Naive B cell (primary cell): ENCODE measurements around the gene TBC1D22A. TPM values are rescaled to one million over a fixed set of nuclear protein-coding genes. Genes with fewer than 3 reads are reported as not detected.

ENCODE experiments used
- ATAC-seq, 2 donors: fragments of 150-1000 bp; cut with Tn5 transposase; 2 replicates each; pipeline ENCODE4 v1.10.0; 2021; ENCODE audit warnings: low read depth in 2 of 2, mild to moderate bottlenecking in 2 of 2, moderate library complexity in 2 of 2
- DNase-seq: peaks from one replicate; pipeline ENCODE4 v3.0.0; 2022
- H3K27ac Mint-ChIP-seq, 6 donors: one replicate each; pipeline ENCODE4 v1.8.0; 2020 to 2022; ENCODE audit warnings: mild to moderate bottlenecking in 6 of 6, mixed read lengths in 6 of 6, moderate library complexity in 5 of 6, inconsistent platforms in 2 of 6
- H3K27me3 Mint-ChIP-seq, 3 donors: one replicate each; pipeline ENCODE4 v1.8.0; 2021 to 2022; ENCODE audit warnings: mixed read lengths in 3 of 3, mild to moderate bottlenecking in 1 of 3
- H3K36me3 Mint-ChIP-seq, 2 donors: one replicate each; pipeline ENCODE4 v1.8.0; 2020 to 2022; ENCODE audit warnings: mixed read lengths in 2 of 2, inconsistent platforms in 1 of 2, mild to moderate bottlenecking in 1 of 2
- H3K4me1 Mint-ChIP-seq, 3 donors: one replicate each; pipeline ENCODE4 v1.8.0; 2020 to 2022; ENCODE audit warnings: mixed read lengths in 3 of 3, inconsistent platforms in 1 of 3, mild to moderate bottlenecking in 1 of 3, moderate library complexity in 1 of 3
- H3K4me3 Mint-ChIP-seq, 8 donors: one replicate each; pipeline ENCODE4 v1.8.0; 2020 to 2022; ENCODE audit warnings: mild to moderate bottlenecking in 8 of 8, mixed read lengths in 8 of 8, moderate library complexity in 8 of 8, inconsistent platforms in 2 of 8
- H3K9me3 Mint-ChIP-seq, 7 donors: one replicate each; pipeline ENCODE4 v1.8.0; 2020 to 2022; ENCODE audit warnings: mixed read lengths in 7 of 7, mild to moderate bottlenecking in 5 of 7, inconsistent platforms in 2 of 7, moderate library complexity in 1 of 7
- polyA plus RNA-seq, 6 donors: library from polyadenylated mRNA; unstranded; fragments of 300-500 nt; fragmentation: Illumina TruSeq; gene quantifications; one replicate each; pipeline ENCODE4 v1.2.3, GENCODE V29; 2021; ENCODE audit warnings: low read depth in 6 of 6

TBC1D22A gene
- polyA plus RNA-seq, 6 donors from 2014 or later: 47.2 to 74.5 (median 62.6) TPM

GRCh38 chr22:46942799-46943785 is 180.6 kb downstream of the TBC1D22A start:
- DNase-seq (peak; percentile 57), ATAC-seq (peak; percentile 81 to 86)
- H3K4me3 Mint-ChIP-seq: peak overlapping the region; percentile 12 to 88 (median 62)
- peak overlapping the region; percentile 56 to 98 (median 94) for H3K27ac Mint-ChIP-seq
- peaks cover 0 to 15% of the 10 kb centered on the region in 2 donors for H3K36me3 Mint-ChIP-seq
- H3K4me1 Mint-ChIP-seq: peaks cover 37 to 58% (median 50%) of the 10 kb centered on the region in 3 donors
- H3K9me3 Mint-ChIP-seq: no peaks in the 10 kb centered on the region
- H3K27me3 Mint-ChIP-seq: no peaks in the 10 kb centered on the region

DNA sequence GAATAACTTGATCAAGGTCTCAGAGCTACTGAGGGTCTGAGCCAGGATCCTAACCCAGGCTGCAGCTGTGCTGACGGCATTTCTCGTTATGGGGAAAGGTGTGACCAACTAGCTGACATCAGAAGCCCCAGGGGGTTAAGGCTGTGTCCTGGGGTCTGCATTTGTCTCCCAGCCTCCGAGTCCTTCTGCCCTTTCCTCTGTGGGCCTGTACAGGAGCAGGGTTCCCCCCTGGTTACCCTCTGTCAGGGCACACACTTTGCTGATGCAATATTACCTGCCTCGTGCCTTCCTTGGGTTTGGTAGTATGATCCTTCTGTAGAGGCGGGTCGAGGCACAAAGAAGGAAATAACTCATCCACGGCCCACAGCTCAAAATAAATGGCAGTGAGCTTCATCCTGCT is 183.0 kb downstream of the TBC1D22A start:
- Mint-ChIP-seq H3K27me3 (no peaks in the 10 kb centered on the region), H3K36me3 (peaks cover 0 to 7% of the 10 kb centered on the region in 2 donors), H3K9me3 (no peaks in the 10 kb centered on the region), H3K4me3 (peak overlapping the region in 1 of 8 donors; percentile 70), H3K4me1 (peaks cover 40 to 61% (median 57%) of the 10 kb centered on the region in 3 donors), H3K27ac (peak overlapping the region in 1 of 6 donors; percentile 81)
- no peak for DNase-seq
- ATAC-seq: no peak

- ATAC-seq (no peak), DNase-seq (no peak)
- Mint-ChIP-seq H3K4me1 (peaks cover 45 to 63% (median 57%) of the 10 kb centered on the region in 3 donors), H3K4me3 (peak overlapping the region in 2 of 8 donors; percentile 22 to 40), H3K27ac (peak overlapping the region in 3 of 6 donors; percentile 10 to 84 (median 65)), H3K27me3 (no peaks in the 10 kb centered on the region), H3K36me3 (peaks cover 0 to 7% of the 10 kb centered on the region in 2 donors), H3K9me3 (no peaks in the 10 kb centered on the region)
These were observed 184.0 kb downstream of the TBC1D22A start for GRCh38 chr22:46946383-46946962.

GRCh38 chr22:46947516-46948257 is 185.2 kb downstream of the TBC1D22A start:
- Mint-ChIP-seq H3K27ac (peak overlapping the region in 5 of 6 donors; percentile 5 to 83 (median 6)), H3K4me1 (peaks cover 47 to 59% (median 58%) of the 10 kb centered on the region in 3 donors), H3K4me3 (peak overlapping the region in 1 of 8 donors; percentile 25), H3K9me3 (no peaks in the 10 kb centered on the region), H3K27me3 (no peaks in the 10 kb centered on the region), H3K36me3 (peaks cover 0 to 7% of the 10 kb centered on the region in 2 donors)
- DNase-seq: no peak
- ATAC-seq: no peak

- ATAC-seq: no peak
- Mint-ChIP-seq H3K4me1 (peaks cover 45 to 54% (median 51%) of the 10 kb centered on the region in 3 donors), H3K27ac (peak overlapping the region in 2 of 6 donors; percentile 20 to 75), H3K36me3 (peaks cover 0 to 5% of the 10 kb centered on the region in 2 donors), H3K27me3 (no peaks in the 10 kb centered on the region), H3K4me3 (no peak overlapping the region), H3K9me3 (no peaks in the 10 kb centered on the region)
- no peak for DNase-seq
These were observed 186.1 kb downstream of the TBC1D22A start for GRCh38 chr22:46948411-46949144.

DNA sequence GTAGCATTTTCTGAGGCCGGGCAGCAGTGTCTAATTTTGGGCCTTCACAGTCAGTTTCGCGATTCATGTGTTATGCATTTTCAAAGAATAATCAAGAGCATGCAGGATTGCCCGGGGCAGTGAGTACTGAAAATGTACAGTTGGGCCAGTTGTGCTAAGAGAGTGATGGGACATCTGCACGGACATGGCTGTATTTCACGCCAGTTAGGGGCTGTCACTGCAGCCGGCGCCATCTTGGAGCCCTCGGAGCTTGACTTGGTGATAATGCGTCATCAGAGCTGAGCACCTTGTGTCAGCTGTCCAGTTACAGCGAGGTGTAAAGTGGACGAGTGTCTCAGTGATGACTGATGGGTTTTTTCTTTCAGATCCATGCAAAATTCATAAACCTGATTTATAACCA is 188.9 kb downstream of the TBC1D22A start:
- H3K4me3 Mint-ChIP-seq: no peak overlapping the region
- DNase-seq (no peak), ATAC-seq (no peak)
- H3K27me3 Mint-ChIP-seq: no peaks in the 10 kb centered on the region
- peaks cover 40 to 53% (median 40%) of the 10 kb centered on the region in 3 donors for H3K4me1 Mint-ChIP-seq
- H3K9me3 Mint-ChIP-seq: no peaks in the 10 kb centered on the region
- H3K36me3 Mint-ChIP-seq: peaks cover 0 to 2% of the 10 kb centered on the region in 2 donors
- peak overlapping the region in 1 of 6 donors; percentile 72 for H3K27ac Mint-ChIP-seq

DNA sequence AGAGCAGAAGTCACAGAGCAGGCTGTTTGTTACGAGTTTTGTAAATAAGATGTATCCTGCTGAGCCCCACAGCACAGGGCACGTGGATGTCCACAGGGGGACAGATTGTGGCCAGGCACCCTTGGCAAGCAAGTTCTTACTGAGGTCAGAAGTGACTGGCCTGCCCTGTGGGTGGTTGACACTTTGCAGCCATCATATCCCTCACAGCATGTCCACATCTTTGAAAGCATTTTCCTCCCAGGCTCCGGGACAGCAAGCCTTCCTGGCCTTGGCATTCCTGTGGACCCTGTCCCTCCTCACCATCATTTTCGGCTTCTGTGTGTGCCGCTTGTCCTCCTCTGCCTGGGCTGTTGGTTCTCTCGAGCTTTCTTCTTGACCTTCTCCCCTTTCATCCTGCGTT is 189.5 kb downstream of the TBC1D22A start:
- H3K27ac Mint-ChIP-seq: peak overlapping the region in 3 of 6 donors; percentile 19 to 92 (median 74)
- H3K36me3 Mint-ChIP-seq: peaks cover 0 to 8% of the 10 kb centered on the region in 2 donors
- no peaks in the 10 kb centered on the region for H3K9me3 Mint-ChIP-seq
- peaks cover 34 to 50% (median 38%) of the 10 kb centered on the region in 3 donors for H3K4me1 Mint-ChIP-seq
- ATAC-seq: no peak
- DNase-seq: no peak
- H3K4me3 Mint-ChIP-seq: no peak overlapping the region
- no peaks in the 10 kb centered on the region for H3K27me3 Mint-ChIP-seq

DNA sequence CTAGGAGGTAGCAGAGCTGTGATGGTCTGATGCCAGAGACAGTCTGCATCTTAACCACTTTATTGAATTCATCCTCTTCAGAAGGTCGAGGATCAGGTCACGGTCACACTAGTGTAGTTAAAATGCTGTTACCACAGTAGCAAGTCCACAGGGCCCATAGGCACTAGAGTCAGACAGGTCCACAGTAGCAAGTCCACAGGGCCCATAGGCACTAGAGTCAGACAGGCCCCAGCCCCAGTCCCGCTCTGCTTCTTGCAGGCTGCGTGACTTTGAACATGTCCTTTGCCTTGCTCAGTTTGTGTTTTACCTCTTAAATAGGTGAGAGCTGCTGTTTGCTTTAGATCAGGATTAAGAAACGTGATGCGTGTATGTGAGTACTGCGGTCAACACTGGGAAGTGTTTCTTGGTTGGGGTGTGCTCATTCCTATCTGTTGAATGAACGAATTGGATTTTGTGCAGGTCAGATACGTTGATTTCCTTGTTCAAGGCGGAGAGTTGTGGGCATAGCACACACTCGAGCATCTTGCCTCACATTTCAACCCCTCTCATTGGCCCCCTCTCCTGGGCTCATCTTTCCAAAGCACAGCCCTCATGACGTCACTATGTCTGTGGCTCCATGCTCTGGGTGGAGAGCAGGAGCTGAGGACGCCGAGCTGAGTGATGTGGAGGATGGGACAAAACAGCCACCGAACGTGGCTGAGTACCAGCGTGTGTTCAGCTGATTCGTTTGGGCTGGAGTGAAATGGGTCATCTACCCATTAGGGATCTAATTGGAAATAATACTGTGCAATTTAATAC is 191.7 kb downstream of the TBC1D22A start:
- Mint-ChIP-seq H3K27ac (peak overlapping the region in 1 of 6 donors; percentile 60), H3K9me3 (no peaks in the 10 kb centered on the region), H3K4me1 (peaks cover 14 to 45% (median 34%) of the 10 kb centered on the region in 3 donors), H3K27me3 (no peaks in the 10 kb centered on the region), H3K4me3 (no peak overlapping the region), H3K36me3 (peaks cover 0 to 14% of the 10 kb centered on the region in 2 donors)
- DNase-seq: no peak
- ATAC-seq: no peak

DNA sequence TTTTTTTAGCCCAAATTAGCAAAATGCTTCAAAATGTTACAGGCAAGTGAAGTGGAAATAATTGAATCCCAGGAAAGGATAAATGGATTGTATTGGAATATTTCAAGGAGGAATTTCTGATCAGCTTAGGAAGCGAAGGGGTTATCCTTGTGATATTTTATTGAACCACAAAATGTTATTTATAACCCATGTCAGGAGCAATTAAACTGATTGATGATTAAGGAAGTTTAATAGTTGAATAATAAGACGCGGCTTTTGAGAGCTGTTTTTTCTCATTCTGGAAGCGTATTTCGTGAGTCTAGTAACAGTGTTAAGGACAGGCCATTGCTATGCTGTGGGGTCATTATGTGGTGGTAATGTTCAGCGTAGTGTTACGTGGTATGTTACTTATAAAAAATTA is 192.3 kb downstream of the TBC1D22A start:
- Mint-ChIP-seq H3K4me1 (peaks cover 14 to 39% (median 33%) of the 10 kb centered on the region in 3 donors), H3K4me3 (no peak overlapping the region), H3K27me3 (no peaks in the 10 kb centered on the region), H3K27ac (no peak overlapping the region), H3K36me3 (peaks cover 0 to 14% of the 10 kb centered on the region in 2 donors), H3K9me3 (no peaks in the 10 kb centered on the region)
- ATAC-seq (no peak), DNase-seq (no peak)

DNA sequence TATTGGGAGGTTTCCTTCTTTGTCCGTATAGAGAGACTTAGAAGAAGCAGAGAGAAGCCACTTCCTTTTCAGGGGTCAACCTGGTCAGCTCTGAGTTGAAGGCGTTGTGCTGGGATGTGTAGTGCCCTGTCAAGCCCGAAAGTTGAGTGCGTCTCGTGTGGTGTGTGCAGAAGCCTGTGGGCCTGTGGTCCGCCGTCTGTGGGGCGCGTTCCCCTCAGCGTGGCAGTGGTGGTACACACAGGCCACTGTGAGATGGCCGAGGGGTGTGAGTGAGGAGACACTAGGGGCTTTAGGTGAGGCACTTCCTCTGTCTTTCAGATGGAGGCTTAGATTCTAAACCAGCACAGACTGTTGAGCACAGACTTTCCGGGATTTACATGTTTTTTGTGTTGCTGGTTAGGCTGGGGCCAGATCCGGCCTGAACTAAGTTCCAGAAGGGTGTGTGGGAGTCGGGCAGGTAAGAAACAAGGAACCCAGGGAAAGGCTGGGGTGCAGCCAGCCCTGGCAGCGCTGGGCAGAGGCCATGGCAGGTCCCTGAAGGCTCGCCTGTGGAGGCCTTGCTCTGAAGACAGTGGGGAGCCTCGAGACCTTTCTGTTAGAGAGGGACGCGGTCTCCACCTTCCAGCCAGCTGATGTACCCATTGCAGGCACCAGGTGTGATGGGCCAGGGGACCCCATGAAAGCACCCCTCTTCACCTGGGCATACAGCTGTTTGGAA is 194.2 kb downstream of the TBC1D22A start:
- ATAC-seq (no peak), DNase-seq (no peak)
- peak overlapping the region in 1 of 8 donors; percentile 45 for H3K4me3 Mint-ChIP-seq
- peaks cover 5 to 14% of the 10 kb centered on the region in 2 donors for H3K36me3 Mint-ChIP-seq
- no peaks in the 10 kb centered on the region for H3K27me3 Mint-ChIP-seq
- H3K4me1 Mint-ChIP-seq: peaks cover 8 to 39% (median 27%) of the 10 kb centered on the region in 3 donors
- no peaks in the 10 kb centered on the region for H3K9me3 Mint-ChIP-seq
- H3K27ac Mint-ChIP-seq: peak overlapping the region in 4 of 6 donors; percentile 1 to 80 (median 32)

GRCh38 chr22:46957521-46957920 is 195.1 kb downstream of the TBC1D22A start:
- Mint-ChIP-seq H3K36me3 (peaks cover 6 to 14% of the 10 kb centered on the region in 2 donors), H3K9me3 (no peaks in the 10 kb centered on the region), H3K4me3 (no peak overlapping the region), H3K27ac (no peak overlapping the region), H3K4me1 (peaks cover 8 to 40% (median 23%) of the 10 kb centered on the region in 3 donors), H3K27me3 (no peaks in the 10 kb centered on the region)
- DNase-seq: no peak
- no peak for ATAC-seq
